BLaER1 (cell line): ENCODE data around the gene DROSHA.

Experiments used
- H3K27ac ChIP-seq: shearing (Covaris generic); formaldehyde crosslinking; 2 replicates; pipeline ENCODE4 v1.8.1; 2022
- H3K27me3 ChIP-seq: shearing (Covaris generic); formaldehyde crosslinking; 2 replicates; pipeline ENCODE4 v1.8.1; 2022
- H3K36me3 ChIP-seq: shearing (Covaris generic); formaldehyde crosslinking; 2 replicates; pipeline ENCODE4 v1.8.1; 2022
- H3K4me1 ChIP-seq: shearing (Covaris generic); formaldehyde crosslinking; 2 replicates; pipeline ENCODE4 v1.8.1; 2022
- H3K4me2 ChIP-seq: shearing (Covaris generic); formaldehyde crosslinking; 2 replicates; pipeline ENCODE4 v1.8.1; 2022
- H3K4me3 ChIP-seq: shearing (Covaris generic); formaldehyde crosslinking; 2 replicates; pipeline ENCODE4 v1.8.1; 2022
- H3K9ac ChIP-seq: shearing (Covaris generic); formaldehyde crosslinking; 2 replicates; pipeline ENCODE4 v1.8.1; 2022
- H3K9me3 ChIP-seq: shearing (Covaris generic); formaldehyde crosslinking; 2 replicates; pipeline ENCODE4 v1.8.1; 2022
- H4K20me1 ChIP-seq: shearing (Covaris generic); formaldehyde crosslinking; 2 replicates; pipeline ENCODE4 v1.8.1; 2022
- Cebpa-rat ChIP-seq: shearing (Covaris generic); IDR thresholded peaks from 2 replicates; pipeline ENCODE4 v1.8.1; 2022

Gene DROSHA

GRCh38 chr5:31496301-31496700, 35.6 kb downstream of the DROSHA start:
- Histone ChIP-seq H3K9me3 (no peaks in the 10 kb centered on the region), H3K4me3 (no peak overlapping the region), H3K4me1 (no peaks in the 10 kb centered on the region), H3K27me3 (no peaks in the 10 kb centered on the region), H3K9ac (no peak overlapping the region), H3K27ac (no peak overlapping the region), H4K20me1 (no peaks in the 10 kb centered on the region), H3K36me3 (peaks cover 99% of the 10 kb centered on the region), H3K4me2 (no peak overlapping the region)
- TF ChIP-seq Cebpa-rat, result no peak

GRCh38 chr5:31495336-31495735, 36.6 kb downstream of the DROSHA start:
- peaks cover 96% of the 10 kb centered on the region for H3K36me3 ChIP-seq

DNA sequence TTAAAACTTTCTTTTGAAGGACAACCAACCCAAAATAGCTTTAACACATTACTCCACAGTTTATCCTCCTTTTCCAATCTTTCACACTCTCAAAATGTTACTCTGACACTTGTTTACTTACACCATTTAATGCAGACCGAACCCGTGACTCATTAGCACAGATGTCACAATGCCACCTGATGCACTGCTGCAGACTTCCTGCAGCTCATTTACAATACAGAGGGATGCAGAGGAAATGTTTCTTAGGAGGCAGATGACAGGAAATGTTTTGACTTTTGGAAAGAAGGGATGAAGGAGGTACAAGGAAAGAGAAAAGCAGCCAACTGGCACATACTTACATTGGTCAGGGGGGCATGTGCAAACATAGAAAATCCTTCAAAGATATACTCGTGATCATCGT, 39.0 kb downstream of the DROSHA start:
- Histone ChIP-seq H3K4me1 (no peaks in the 10 kb centered on the region), H3K4me3 (no peak overlapping the region), H3K9me3 (no peaks in the 10 kb centered on the region), H3K27ac (no peak overlapping the region), H3K9ac (no peak overlapping the region), H3K36me3 (peaks cover 95% of the 10 kb centered on the region), H3K27me3 (no peaks in the 10 kb centered on the region), H3K4me2 (no peak overlapping the region), H4K20me1 (no peaks in the 10 kb centered on the region)
- TF ChIP-seq Cebpa-rat, result no peak

More at GRCh38 chr5:31495336-31495735, 36.6 kb downstream of the DROSHA start:
- H3K4me3 ChIP-seq, result no peak overlapping the region
- H3K27me3 ChIP-seq, result no peaks in the 10 kb centered on the region
- no peaks in the 10 kb centered on the region for H3K4me1 ChIP-seq
- H3K27ac ChIP-seq, result no peak overlapping the region
- TF ChIP-seq Cebpa-rat, result no peak
- no peaks in the 10 kb centered on the region for H3K9me3 ChIP-seq
- no peaks in the 10 kb centered on the region for H4K20me1 ChIP-seq
- no peak overlapping the region for H3K9ac ChIP-seq
- H3K4me2 ChIP-seq, result no peak overlapping the region

DNA sequence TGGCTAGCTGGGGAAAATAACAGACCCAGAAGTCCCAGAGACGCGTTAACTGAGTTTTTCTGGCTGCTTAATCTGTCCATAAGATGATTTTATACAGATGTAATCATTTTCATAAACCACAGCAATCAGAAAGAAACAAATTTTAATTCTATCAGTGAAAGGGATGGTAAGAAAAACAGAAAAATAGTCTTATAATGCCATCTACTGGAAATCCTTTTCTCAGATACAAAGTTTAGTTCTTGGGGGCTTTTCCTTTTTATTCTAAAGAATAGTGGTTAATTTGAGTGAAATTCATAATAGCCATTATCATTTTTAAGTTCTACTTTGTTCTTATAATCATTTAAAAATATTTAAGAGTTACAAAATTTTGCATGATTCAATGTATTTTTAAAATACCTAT, 44.4 kb downstream of the DROSHA start:
- H3K4me3 ChIP-seq, result no peak overlapping the region
- H3K27me3 ChIP-seq, result no peaks in the 10 kb centered on the region
- H3K9ac ChIP-seq, result no peak overlapping the region
- H3K36me3 ChIP-seq, result peaks cover 84% of the 10 kb centered on the region
- TF ChIP-seq Cebpa-rat, result no peak
- no peak overlapping the region for H3K27ac ChIP-seq
- H4K20me1 ChIP-seq, result no peaks in the 10 kb centered on the region
- no peaks in the 10 kb centered on the region for H3K4me1 ChIP-seq
- H3K4me2 ChIP-seq, result no peak overlapping the region
- H3K9me3 ChIP-seq, result no peaks in the 10 kb centered on the region

DNA sequence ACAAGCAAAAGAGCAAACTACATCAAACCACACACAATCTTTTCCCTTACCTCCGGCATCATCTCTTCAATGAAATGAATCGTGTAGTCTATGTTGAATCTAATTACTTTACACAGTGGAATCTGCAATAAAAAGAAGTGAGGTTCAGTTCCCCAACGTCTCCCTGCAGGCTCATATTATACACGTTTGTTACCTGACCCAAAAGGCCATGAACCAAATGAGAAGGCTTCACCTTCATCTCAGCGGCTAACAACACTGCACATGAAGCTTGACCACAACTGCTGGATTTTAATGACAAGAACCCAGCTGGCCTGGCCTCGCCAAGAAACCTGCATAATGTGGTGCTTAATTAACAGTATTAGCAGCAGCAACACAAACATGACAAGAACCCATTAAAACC, 45.5 kb downstream of the DROSHA start:
- H3K4me2 ChIP-seq, result no peak overlapping the region
- 0 out of 2 replicates have a peak, but pooled peaks cover 4% of the 10 kb centered on the region for H4K20me1 ChIP-seq
- no peaks in the 10 kb centered on the region for H3K27me3 ChIP-seq
- H3K4me1 ChIP-seq, result no peaks in the 10 kb centered on the region
- no peak overlapping the region for H3K9ac ChIP-seq
- H3K27ac ChIP-seq, result no peak overlapping the region
- no peak overlapping the region for H3K4me3 ChIP-seq
- TF ChIP-seq Cebpa-rat, result no peak
- H3K9me3 ChIP-seq, result no peaks in the 10 kb centered on the region
- H3K36me3 ChIP-seq, result peaks cover 85% of the 10 kb centered on the region

DNA sequence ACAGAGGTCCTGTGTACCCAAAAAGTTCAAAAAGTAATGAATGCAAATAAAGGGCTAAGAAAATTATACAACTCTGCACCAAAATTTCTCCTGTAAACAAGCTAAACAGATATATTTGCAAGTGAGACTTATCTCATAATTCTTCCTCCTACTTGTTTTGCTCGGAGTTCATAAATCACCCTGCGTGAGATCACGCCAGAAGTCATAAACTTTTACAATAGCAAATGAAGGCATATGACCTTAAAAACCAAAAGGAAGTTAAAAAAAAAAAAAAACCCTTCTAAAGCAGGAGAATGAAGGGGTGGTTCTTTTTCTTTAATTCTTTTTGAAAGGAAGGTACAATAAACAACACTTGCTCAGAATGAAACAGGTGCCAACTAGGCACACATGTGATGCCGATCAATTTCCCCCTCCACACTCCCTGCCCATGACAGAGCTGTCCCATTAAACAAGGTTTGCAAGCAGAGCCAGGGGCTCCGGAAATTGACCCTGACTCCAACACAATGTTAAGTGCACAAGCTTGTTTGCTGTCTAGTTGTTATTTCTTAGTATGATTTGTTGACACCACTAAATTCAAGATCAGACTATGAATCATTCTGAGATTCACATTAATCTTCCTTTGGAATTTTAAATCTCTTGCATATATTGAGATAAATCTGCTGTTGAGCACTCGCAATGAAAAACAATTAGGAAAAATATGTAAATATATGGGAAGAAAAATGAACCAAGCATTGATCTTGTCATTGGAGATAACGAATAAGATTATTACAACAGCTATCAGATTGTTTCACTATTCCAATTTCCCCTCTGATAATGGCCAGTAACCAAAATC, 46.3 kb downstream of the DROSHA start:
- H3K4me2 ChIP-seq, result no peak overlapping the region
- 0 out of 2 replicates have a peak, but pooled peaks cover 5% of the 10 kb centered on the region for H4K20me1 ChIP-seq
- H3K27me3 ChIP-seq, result no peaks in the 10 kb centered on the region
- H3K9ac ChIP-seq, result no peak overlapping the region
- H3K4me3 ChIP-seq, result no peak overlapping the region
- H3K9me3 ChIP-seq, result no peaks in the 10 kb centered on the region
- H3K36me3 ChIP-seq, result peaks cover 84% of the 10 kb centered on the region
- H3K27ac ChIP-seq, result no peak overlapping the region
- TF ChIP-seq Cebpa-rat, result no peak
- no peaks in the 10 kb centered on the region for H3K4me1 ChIP-seq

DNA sequence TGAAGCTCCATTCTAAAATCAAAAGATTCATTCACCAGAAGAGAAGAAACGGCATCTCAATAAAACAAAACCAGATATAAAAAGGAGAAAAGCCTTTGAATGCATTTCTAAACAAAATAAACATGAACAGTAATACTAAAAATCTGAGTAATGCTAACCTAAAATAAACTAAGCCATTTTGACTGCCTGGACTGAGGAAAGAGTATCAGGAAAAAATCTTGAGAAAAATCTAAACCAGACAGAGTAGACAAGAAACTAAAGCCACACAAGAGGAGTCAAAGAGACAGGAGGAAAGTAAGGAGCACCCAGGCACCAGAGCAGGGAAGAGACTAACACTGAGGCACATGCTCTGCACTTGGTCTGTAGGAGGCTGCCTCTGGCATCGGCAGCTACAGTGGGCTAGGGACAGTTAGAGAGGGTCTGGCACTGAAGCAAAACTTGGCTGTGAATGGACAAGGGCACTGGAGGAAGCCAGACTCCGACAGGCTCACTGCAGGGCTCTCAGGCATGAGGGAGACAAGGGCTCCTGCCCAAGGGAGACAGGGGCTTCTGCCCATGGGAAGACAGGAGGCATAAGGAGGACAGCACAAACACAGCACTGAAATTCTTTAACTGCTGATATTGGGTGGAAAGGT, 50.2 kb downstream of the DROSHA start:
- Histone ChIP-seq H4K20me1 (0 out of 2 replicates have a peak, but pooled peaks cover 5% of the 10 kb centered on the region), H3K9me3 (no peaks in the 10 kb centered on the region), H3K4me1 (no peaks in the 10 kb centered on the region), H3K4me3 (no peak overlapping the region), H3K9ac (no peak overlapping the region), H3K27ac (no peak overlapping the region), H3K27me3 (no peaks in the 10 kb centered on the region), H3K4me2 (no peak overlapping the region), H3K36me3 (peaks cover 57% of the 10 kb centered on the region)
- TF ChIP-seq Cebpa-rat, result no peak

GRCh38 chr5:31479706-31480105, 52.2 kb downstream of the DROSHA start:
- H3K27me3 ChIP-seq, result no peaks in the 10 kb centered on the region
- 0 out of 2 replicates have a peak, but pooled peaks cover 5% of the 10 kb centered on the region for H4K20me1 ChIP-seq
- no peaks in the 10 kb centered on the region for H3K9me3 ChIP-seq
- no peak overlapping the region for H3K4me2 ChIP-seq
- no peak overlapping the region for H3K9ac ChIP-seq
- no peak overlapping the region for H3K27ac ChIP-seq
- H3K4me1 ChIP-seq, result no peaks in the 10 kb centered on the region
- H3K4me3 ChIP-seq, result no peak overlapping the region
- TF ChIP-seq Cebpa-rat, result no peak
- peaks cover 56% of the 10 kb centered on the region for H3K36me3 ChIP-seq

- TF ChIP-seq Cebpa-rat, result no peak
- Histone ChIP-seq H3K9me3 (no peaks in the 10 kb centered on the region), H4K20me1 (0 out of 2 replicates have a peak, but pooled peaks cover 5% of the 10 kb centered on the region), H3K27ac (no peak overlapping the region), H3K4me3 (no peak overlapping the region), H3K4me2 (no peak overlapping the region), H3K36me3 (peaks cover 56% of the 10 kb centered on the region), H3K4me1 (no peaks in the 10 kb centered on the region), H3K9ac (no peak overlapping the region), H3K27me3 (no peaks in the 10 kb centered on the region)
Observed at GRCh38 chr5:31478901-31479300, 53.0 kb downstream of the DROSHA start.

- H3K9me3 ChIP-seq, result no peaks in the 10 kb centered on the region
- no peak overlapping the region for H3K27ac ChIP-seq
- no peaks in the 10 kb centered on the region for H3K4me1 ChIP-seq
- peaks cover 51% of the 10 kb centered on the region for H3K36me3 ChIP-seq
- H3K27me3 ChIP-seq, result no peaks in the 10 kb centered on the region
- no peak overlapping the region for H3K4me2 ChIP-seq
- no peak for TF ChIP-seq Cebpa-rat
- 0 out of 2 replicates have a peak, but pooled peaks cover 5% of the 10 kb centered on the region for H4K20me1 ChIP-seq
- H3K4me3 ChIP-seq, result no peak overlapping the region
- no peak overlapping the region for H3K9ac ChIP-seq
Observed at GRCh38 chr5:31477971-31478370, 53.9 kb downstream of the DROSHA start.
